ENCODE measurements around the gene APOL3.
"Not testable (repeated sequence)": the region's sequence is repeated elsewhere in the genome, so short reads cannot be mapped to it uniquely, and the experiment has no call there.

APOL3 gene

DNA sequence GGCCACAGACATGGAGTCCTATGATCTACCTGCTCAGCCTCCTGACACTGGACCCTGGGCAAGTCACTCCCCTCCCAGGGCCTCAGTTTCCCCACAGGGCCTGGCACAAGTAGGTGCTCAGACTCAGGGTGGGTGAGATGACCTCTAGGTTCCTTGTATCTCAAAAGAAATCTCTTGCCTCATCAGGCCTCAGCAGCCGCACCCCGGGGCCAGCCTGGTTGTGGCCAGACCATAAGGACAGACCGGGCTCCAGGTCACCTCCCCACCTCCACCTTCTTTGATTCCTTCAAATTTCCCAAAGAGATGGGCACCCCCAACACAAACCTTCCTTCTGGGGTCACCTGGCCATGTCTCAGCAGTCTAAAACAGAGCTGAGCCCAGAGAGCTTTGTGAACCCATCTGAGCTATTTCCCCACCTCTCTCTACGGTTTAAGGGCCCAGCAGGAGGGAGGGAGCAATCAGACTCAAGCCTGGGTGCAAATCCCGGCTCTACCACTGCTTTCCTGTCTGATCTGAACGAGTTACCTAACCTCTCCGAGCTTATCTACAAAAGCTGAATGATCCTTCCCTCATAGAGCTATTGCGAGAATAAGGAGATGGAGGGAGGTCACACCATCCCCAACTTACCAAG, 43.6 kb upstream of the APOL3 start:
- H3K9ac ChIP-seq (ENCODE audit: insufficient read length, low read depth): no peak overlapping the region
- no peaks in the 10 kb centered on the region for H3K36me3 ChIP-seq (ENCODE audit: insufficient read depth, insufficient read length, low read length)
- peaks cover 5% of the 10 kb centered on the region; the same call in 1 of the 2 replicates for H3K9me3 ChIP-seq (ENCODE audit: insufficient read depth, low read length)
- H3K4me1 ChIP-seq (ENCODE audit: insufficient read depth, insufficient read length): no peaks in the 10 kb centered on the region
- TF ChIP-seq ZNF274 (IDR thresholded peaks at IDR 0.05; ENCODE audit: low read depth, low read length) (no peak), YY1 (IDR thresholded peaks at IDR 0.05; ENCODE audit: insufficient read depth, insufficient read length) (no peak), SUZ12 (IDR thresholded peaks at IDR 0.05; ENCODE audit: extremely low read depth, insufficient read depth, insufficient read length) (no peak)
- H3K4me3 ChIP-seq (ENCODE audit: insufficient read length, low read depth): no peak overlapping the region
- no peak for DNase-seq (ENCODE audit: low read depth, low spot score)
- H3K27me3 ChIP-seq (ENCODE audit: insufficient read depth, insufficient read length): no peaks in the 10 kb centered on the region

DNA sequence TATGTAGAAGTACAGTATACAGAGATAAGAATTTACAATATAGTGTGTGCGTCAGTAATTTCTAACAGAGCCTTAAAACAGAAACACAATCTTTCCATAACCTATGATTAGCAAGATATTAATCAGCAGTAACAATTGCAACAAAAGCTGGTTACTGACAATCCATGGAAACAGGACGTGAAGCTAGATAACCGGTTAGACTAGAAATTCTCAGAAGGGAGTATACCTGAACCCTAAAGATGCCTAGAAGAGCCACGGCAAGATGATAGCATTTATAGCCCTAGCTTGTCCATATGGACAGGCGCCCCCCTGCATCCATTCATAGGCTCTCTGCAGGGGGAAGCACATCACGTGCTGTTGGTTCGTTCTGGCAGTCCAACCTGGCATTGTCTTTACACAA, 42.9 kb upstream of the APOL3 start:
- not testable (repeated sequence) for H3K9ac ChIP-seq (ENCODE audit: insufficient read length, low read depth); DNase-seq (ENCODE audit: low read depth, low spot score); H3K27me3 ChIP-seq (ENCODE audit: insufficient read depth, insufficient read length); H3K4me1 ChIP-seq (ENCODE audit: insufficient read depth, insufficient read length); H3K4me3 ChIP-seq (ENCODE audit: insufficient read length, low read depth); H3K9me3 ChIP-seq (ENCODE audit: insufficient read depth, low read length); H3K36me3 ChIP-seq (ENCODE audit: insufficient read depth, insufficient read length, low read length)

DNA sequence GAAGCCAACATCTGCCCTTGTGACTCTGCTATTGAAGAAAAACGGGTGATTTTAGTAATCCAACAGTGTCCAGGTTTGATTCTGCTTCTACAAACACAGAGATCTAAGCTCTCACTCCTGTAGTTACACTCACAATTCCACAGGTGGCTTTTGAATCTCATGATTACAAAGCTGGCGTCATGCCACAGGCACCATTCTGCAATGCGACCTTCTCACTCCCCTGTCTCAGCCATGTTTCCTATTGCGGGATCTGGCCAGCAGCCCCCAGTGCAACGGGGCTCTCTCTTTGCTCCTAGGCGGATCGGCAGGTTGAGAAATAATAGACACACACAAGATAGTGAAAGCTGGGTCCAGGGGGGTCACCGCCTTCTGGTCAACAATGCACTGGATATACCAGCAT, 42.4 kb upstream of the APOL3 start:
- H3K36me3 ChIP-seq (ENCODE audit: insufficient read depth, insufficient read length, low read length); H3K27me3 ChIP-seq (ENCODE audit: insufficient read depth, insufficient read length); DNase-seq (ENCODE audit: low read depth, low spot score); H3K4me3 ChIP-seq (ENCODE audit: insufficient read length, low read depth); H3K9ac ChIP-seq (ENCODE audit: insufficient read length, low read depth); H3K4me1 ChIP-seq (ENCODE audit: insufficient read depth, insufficient read length); H3K9me3 ChIP-seq (ENCODE audit: insufficient read depth, low read length): not testable (repeated sequence)

DNA sequence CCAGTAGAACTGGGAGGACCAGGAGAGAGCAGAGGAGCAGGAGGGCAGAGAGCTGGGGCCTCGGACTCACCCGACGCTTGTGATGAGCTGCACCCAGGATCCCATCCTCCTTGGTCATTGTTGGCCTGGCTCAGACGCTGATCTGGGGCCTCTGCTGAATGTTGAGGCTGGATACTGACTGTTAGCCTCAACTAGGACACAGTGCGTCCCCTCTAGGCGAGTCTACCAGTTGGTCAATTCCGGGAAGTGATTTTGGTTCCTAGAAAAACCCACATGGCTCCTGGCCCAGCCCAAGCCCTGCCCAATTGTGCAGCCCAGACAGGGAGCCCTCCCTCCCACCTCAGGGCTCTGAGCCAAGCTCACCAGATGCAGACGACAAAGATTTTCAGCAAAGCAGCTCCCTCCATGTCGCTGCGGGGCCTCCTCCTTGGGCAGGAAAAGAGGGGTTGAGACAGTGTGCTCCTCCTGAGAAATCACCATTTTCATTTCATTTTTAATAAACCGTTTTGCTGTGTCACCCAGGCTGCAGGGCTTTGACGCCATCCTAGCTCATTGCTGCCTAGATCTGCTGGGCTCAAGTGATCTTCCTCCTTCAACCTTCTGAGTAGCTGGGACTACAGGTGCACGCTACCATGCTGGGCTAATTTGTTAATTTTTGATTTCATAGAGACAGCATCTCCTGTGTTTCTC, 41.2 kb upstream of the APOL3 start, which contains the start of gene APOL4:
TSS of gene APOL4 (minus strand) at position 180 of the 690 bp plus-strand sequence. CDS start at position 105, 75 bp downstream.
- no peak for DNase-seq (ENCODE audit: low read depth, low spot score)
- TF ChIP-seq ZNF274 (IDR thresholded peaks at IDR 0.05; ENCODE audit: low read depth, low read length) (no peak), YY1 (IDR thresholded peaks at IDR 0.05; ENCODE audit: insufficient read depth, insufficient read length) (no peak), SUZ12 (IDR thresholded peaks at IDR 0.05; ENCODE audit: extremely low read depth, insufficient read depth, insufficient read length) (no peak)
- H3K27me3 ChIP-seq (ENCODE audit: insufficient read depth, insufficient read length): no peaks in the 10 kb centered on the region
- no peaks in the 10 kb centered on the region for H3K36me3 ChIP-seq (ENCODE audit: insufficient read depth, insufficient read length, low read length)
- H3K9ac ChIP-seq (ENCODE audit: insufficient read length, low read depth): no peak within 1 kb of the TSS
- no peak within 1 kb of the TSS for H3K4me3 ChIP-seq (ENCODE audit: insufficient read length, low read depth)
- no peaks in the 10 kb centered on the region for H3K4me1 ChIP-seq (ENCODE audit: insufficient read depth, insufficient read length)
- H3K9me3 ChIP-seq (ENCODE audit: insufficient read depth, low read length): no peaks in the 10 kb centered on the region

DNA sequence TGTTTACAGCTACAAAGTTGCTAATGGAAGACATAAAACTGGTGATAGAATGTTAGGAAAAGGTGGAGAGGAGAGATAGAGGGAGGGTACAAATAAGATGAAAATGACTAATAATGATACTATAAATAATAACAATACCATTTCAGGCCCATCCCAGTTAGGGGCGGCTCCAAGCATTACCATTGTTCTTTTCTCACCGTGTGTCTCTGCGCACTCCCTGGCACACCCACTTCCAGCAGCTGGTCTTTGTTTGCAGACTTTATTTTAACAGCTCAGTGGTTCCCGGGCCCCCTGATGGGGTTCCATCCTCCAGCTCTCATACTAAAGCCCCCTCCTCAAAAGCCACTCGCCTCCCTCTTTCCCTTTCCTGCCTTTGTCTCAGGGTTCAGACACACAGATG, 40.5 kb upstream of the APOL3 start:
- DNase-seq (ENCODE audit: low read depth, low spot score); H3K4me3 ChIP-seq (ENCODE audit: insufficient read length, low read depth); H3K4me1 ChIP-seq (ENCODE audit: insufficient read depth, insufficient read length); H3K36me3 ChIP-seq (ENCODE audit: insufficient read depth, insufficient read length, low read length); H3K9me3 ChIP-seq (ENCODE audit: insufficient read depth, low read length); H3K27me3 ChIP-seq (ENCODE audit: insufficient read depth, insufficient read length); H3K9ac ChIP-seq (ENCODE audit: insufficient read length, low read depth): not testable (repeated sequence)

DNA sequence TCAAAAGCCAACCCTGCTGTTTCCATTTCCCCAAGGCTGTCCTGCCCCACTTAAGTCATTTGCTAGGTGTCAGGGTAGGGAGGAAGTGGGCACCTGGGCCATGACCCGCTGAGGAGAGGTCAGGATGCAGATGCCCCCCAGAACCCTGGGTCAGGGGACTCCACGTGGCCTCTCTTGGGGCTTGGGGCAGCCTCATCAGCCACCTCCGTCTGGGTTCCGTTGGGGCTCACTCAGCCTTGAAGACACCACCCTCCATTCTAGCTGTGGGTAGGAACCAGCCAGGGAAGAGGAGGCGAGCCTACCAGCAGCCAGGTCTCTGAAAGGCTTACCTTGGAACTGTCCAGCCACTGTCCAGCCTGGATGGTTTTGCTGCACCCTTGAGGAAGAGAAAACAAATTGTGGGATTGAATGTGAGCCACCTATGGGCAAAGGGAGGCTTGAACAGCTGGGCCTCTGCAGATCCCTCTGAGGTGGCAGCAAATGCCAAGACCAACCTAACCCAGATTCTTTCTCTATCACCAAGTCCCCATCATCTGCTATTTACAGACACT, 38.5 kb upstream of the APOL3 start:
- Histone ChIP-seq H3K9ac (ENCODE audit: insufficient read length, low read depth) (no peak overlapping the region), H3K27me3 (ENCODE audit: insufficient read depth, insufficient read length) (no peaks in the 10 kb centered on the region), H3K4me1 (ENCODE audit: insufficient read depth, insufficient read length) (no peaks in the 10 kb centered on the region), H3K4me3 (ENCODE audit: insufficient read length, low read depth) (no peak overlapping the region), H3K36me3 (ENCODE audit: insufficient read depth, insufficient read length, low read length) (no peaks in the 10 kb centered on the region), H3K9me3 (ENCODE audit: insufficient read depth, low read length) (no peaks in the 10 kb centered on the region)
- no peak for DNase-seq (ENCODE audit: low read depth, low spot score)
- TF ChIP-seq YY1 (IDR thresholded peaks at IDR 0.05; ENCODE audit: insufficient read depth, insufficient read length) (no peak), ZNF274 (IDR thresholded peaks at IDR 0.05; ENCODE audit: low read depth, low read length) (no peak), SUZ12 (IDR thresholded peaks at IDR 0.05; ENCODE audit: extremely low read depth, insufficient read depth, insufficient read length) (no peak)

DNA sequence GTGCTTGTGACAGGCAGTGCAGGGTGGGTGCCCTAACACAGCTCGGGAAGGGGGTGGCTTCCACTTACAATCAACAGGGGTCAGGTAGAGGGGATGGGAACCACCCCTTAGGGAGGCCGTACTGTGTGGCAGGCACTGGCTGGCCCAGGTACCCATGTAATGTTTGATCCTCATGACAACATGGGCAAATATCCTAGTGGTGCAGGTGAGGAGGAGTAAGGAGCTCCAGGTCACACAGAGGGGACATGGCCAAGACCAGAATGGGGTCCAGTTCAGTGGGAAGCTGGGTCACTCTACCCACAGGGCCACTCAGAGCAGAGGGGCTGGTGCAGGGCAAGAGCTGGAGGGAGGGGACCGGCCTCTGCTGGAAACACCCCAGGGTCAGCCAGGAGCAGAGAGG, 38.0 kb upstream of the APOL3 start:
- Histone ChIP-seq H3K9me3 (ENCODE audit: insufficient read depth, low read length) (no peaks in the 10 kb centered on the region), H3K4me3 (ENCODE audit: insufficient read length, low read depth) (no peak overlapping the region), H3K4me1 (ENCODE audit: insufficient read depth, insufficient read length) (no peaks in the 10 kb centered on the region), H3K36me3 (ENCODE audit: insufficient read depth, insufficient read length, low read length) (no peaks in the 10 kb centered on the region), H3K27me3 (ENCODE audit: insufficient read depth, insufficient read length) (no peaks in the 10 kb centered on the region), H3K9ac (ENCODE audit: insufficient read length, low read depth) (no peak overlapping the region)
- no peak for DNase-seq (ENCODE audit: low read depth, low spot score)
- TF ChIP-seq YY1 (IDR thresholded peaks at IDR 0.05; ENCODE audit: insufficient read depth, insufficient read length): no peak
- no peak for TF ChIP-seq ZNF274 (IDR thresholded peaks at IDR 0.05; ENCODE audit: low read depth, low read length)
- no peak for TF ChIP-seq SUZ12 (IDR thresholded peaks at IDR 0.05; ENCODE audit: extremely low read depth, insufficient read depth, insufficient read length)
